Stimulated activated CD4-positive, alpha-beta T cell treated with anti-CD3 and anti-CD28 coated beads, TNF-alpha, amount 100 ng/mL, for 48 hours (primary cell): ENCODE data around the gene LGALS12.
"Not testable (repeated sequence)": the region's sequence is repeated elsewhere in the genome, so short reads cannot be mapped to it uniquely, and the experiment has no call there.

Experiments used
- DNase-seq, 3 donors: peaks; one replicate each; pipeline ENCODE4 v3.0.0-alpha.2; 2020; ENCODE audit warnings: low read depth in 3 of 3

LGALS12 gene

GRCh38 chr11:63504933-63505586 lies 824 bp upstream of the LGALS12 start:
- no peak for DNase-seq

- DNase-seq, result no peak
Measured at GRCh38 chr11:63506876-63507275, 992 bp downstream of the LGALS12 start.

DNA sequence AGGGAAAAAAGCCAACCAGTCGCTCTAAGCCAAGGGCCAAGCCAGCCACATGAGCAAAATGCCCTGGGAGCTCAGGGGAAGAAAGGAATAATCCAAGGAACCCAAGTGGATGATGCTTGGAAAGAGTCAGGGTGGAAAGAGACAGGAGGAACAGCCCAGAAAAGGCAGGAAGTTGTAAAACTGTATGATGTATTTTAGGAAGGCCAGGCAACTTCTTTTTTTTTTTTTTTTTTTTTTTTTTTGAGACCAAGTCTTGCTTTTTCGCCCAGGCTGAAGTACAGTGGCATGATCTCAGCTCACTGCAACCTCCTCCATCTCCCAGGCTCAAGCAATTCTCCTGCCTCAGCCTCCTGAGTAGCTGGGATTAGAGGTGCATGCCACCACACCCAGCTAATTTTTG lies 1.6 kb downstream of the LGALS12 start:
- DNase-seq, result no peak

GRCh38 chr11:63508009-63508408 lies 2.1 kb downstream of the LGALS12 start:
- DNase-seq, result no peak

- no peak for DNase-seq
Measured at GRCh38 chr11:63508745-63509144, 2.9 kb downstream of the LGALS12 start.

GRCh38 chr11:63510360-63511047 lies 4.6 kb downstream of the LGALS12 start:
- DNase-seq, result no peak

GRCh38 chr11:63511048-63511748 lies 5.3 kb downstream of the LGALS12 start:
- no peak for DNase-seq

DNA sequence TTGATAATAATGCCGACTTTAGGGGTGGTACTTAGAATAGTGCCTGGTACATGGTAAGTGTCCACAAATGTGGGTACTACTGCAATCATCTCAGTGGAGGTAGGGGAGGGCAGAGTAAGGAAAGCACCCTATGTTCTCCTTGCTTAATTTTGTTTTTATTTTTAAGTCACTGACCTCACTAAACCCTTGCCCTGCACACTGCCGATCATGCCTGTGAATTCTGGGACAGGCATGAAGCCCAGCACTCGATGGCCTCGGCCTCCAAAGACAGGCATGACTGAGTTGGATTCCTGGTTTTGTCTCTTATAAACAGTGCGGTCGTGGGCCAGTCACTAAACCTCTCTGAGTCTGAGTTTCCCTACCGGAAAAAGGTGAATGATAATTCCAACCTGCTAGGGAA lies 6.9 kb downstream of the LGALS12 start:
- no peak for DNase-seq

DNA sequence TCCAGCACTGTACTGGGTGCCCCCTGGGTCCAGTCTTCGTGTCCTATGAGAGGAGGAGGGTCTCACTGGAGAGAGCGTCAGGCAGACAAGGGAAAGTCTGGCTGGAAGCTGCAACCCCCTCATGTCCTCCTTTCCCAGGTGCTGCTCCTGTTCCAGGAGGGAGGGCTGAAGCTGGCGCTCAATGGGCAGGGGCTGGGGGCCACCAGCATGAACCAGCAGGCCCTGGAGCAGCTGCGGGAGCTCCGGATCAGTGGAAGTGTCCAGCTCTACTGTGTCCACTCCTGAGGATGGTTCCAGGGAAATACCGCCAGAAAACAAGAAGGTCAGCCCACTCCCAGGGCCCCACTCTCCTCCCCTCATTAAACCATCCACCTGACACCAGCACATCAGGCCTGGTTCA lies 10.2 kb downstream of the LGALS12 start:
- DNase-seq, result no peak

GRCh38 chr11:63517156-63517555 lies 11.3 kb downstream of the LGALS12 start:
- DNase-seq, result no peak

- no peak for DNase-seq
Measured at GRCh38 chr11:63518548-63518947, 12.7 kb downstream of the LGALS12 start.

- no peak for DNase-seq
Measured at GRCh38 chr11:63520606-63521170, 14.8 kb downstream of the LGALS12 start.

DNA sequence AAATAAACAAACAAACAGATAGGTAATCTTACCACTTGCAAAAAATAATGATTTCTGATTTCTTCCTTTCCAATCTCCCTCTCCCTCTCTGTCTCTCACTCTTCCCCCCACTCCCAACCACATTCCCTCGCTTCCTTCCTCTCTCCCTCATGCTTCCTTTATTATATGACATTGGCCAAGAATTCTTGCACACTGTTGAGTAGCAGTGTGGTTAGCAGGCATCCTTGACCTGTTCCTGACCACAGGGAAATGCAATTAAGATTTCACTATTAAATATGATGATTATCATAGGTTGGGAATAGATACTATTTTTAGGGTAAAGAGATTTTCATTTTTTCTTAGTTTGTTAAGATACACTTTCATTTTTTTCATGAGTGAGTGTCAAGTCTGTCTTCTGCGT lies 16.0 kb downstream of the LGALS12 start:
- no peak for DNase-seq

- DNase-seq, result no peak
Measured at GRCh38 chr11:63523151-63523550, 17.3 kb downstream of the LGALS12 start.

- no peak for DNase-seq
Measured at GRCh38 chr11:63527667-63528066, 21.8 kb downstream of the LGALS12 start.

GRCh38 chr11:63528156-63528555 lies 22.3 kb downstream of the LGALS12 start:
- not testable (repeated sequence) for DNase-seq

DNA sequence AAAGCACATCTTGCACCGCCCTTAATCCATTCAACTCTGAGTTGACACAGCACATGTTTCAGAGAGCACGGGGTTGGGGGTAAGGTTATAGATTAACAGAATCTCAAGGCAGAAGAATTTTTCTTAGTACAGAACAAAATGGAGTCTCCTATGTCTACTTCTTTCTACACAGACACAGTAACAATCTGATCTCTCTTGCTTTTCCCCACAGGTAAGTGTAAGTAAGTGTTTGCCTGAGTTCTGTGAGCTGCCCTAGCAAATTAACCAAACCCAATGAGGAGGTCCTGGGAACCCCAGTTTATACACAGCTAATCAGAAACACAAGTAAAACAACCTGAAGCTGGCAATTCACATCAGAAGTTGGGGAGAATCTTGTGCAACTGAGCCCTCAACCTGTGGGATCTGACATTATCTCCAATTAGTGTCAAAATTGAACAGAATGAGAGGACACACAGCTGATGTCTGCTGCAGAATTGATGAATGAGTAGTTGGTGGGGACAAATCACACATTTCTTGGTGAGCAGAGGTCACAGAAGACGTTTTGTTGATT lies 22.9 kb downstream of the LGALS12 start:
- not testable (repeated sequence) for DNase-seq

- DNase-seq, result not testable (repeated sequence)
Measured at GRCh38 chr11:63529373-63529772, 23.5 kb downstream of the LGALS12 start.

GRCh38 chr11:63530021-63530420 lies 24.1 kb downstream of the LGALS12 start:
- no peak for DNase-seq

- DNase-seq, result not testable (repeated sequence)
Measured at GRCh38 chr11:63531074-63531792, 25.3 kb downstream of the LGALS12 start.

GRCh38 chr11:63532117-63532516 lies 26.2 kb downstream of the LGALS12 start:
- no peak for DNase-seq
